A549 (cell line): Measurements from ENCODE around the gene COMMD4. TPM values are rescaled to one million over a fixed set of nuclear protein-coding genes. Genes with fewer than 3 reads are reported as not detected.
"Not testable (repeated sequence)": the region's sequence is repeated elsewhere in the genome, so short reads cannot be mapped to it uniquely, and the experiment has no call there.

Experiments used
- ATAC-seq, 2 experiments: fragments of 200-7000 bp in 1 of 2; fragments of >200 bp in 1 of 2; cut with Nextera tagmentation in 1 of 2; cut with Tn5 transposase in 1 of 2; 3 replicates each; pipeline versions ENCODE4 v1.8.0 to v1.9.1; 2018 to 2020; ENCODE audit warnings: mild to moderate bottlenecking in 1 of 2, moderate library complexity in 1 of 2
- CTCF ChIA-PET: fragments of 300-600 bp; sonication (Branson Sonifier 250); formaldehyde crosslinking; extraction: SDS; loops from one replicate; lab custom pipeline; 2021; ENCODE audit warnings: antibody characterized with exemption, inconsistent platforms; lab: Yijun Ruan, JAX
- POLR2A ChIA-PET: fragments of 350-600 bp; formaldehyde crosslinking; extraction: SDS; loops from one replicate; lab custom pipeline; 2021; ENCODE audit warnings: antibody characterized with exemption, inconsistent platforms; lab: Yijun Ruan, JAX
- DNase-seq, 2 experiments: peaks; one replicate each; pipeline versions ENCODE4 v3.0.0 to v3.0.0-alpha.2; 2011 to 2016; ENCODE audit warnings: low read depth in 1 of 2, low spot score in 1 of 2
- FAIRE-seq: peaks from 2 replicates; lab custom pipeline; 2011; peaks lifted over from hg19 to GRCh38; lab: Jason Lieb, UNC
- H3K27ac ChIP-seq, 2 experiments: fragments of >200 bp; sonication (Bioruptor Twin); formaldehyde crosslinking; 3 replicates each; pipeline ENCODE4 v1.5.1; 2016 to 2017
- H3K4me1 ChIP-seq: fragments of >200 bp; sonication (Bioruptor Twin); formaldehyde crosslinking; 3 replicates; pipeline ENCODE4 v1.6.1; 2016
- H3K4me2 ChIP-seq: fragments of >200 bp; sonication (Bioruptor Twin); formaldehyde crosslinking; 3 replicates; pipeline ENCODE4 v1.6.1; 2016
- H3K4me3 ChIP-seq: fragments of >200 bp; sonication (Bioruptor Twin); formaldehyde crosslinking; 3 replicates; pipeline ENCODE4 v1.5.1; 2016
- H3K9me3 ChIP-seq: fragments of >200 bp; sonication (Bioruptor Twin); formaldehyde crosslinking; 3 replicates; pipeline ENCODE4 v1.6.1; 2016
- CBX8 ChIP-seq: fragments of 200-600 bp; sonication (generic); IDR thresholded peaks from 2 replicates; pipeline ENCODE4 v1.6.1; 2016
- CHD2 ChIP-seq: fragments of 150-350 bp; IDR thresholded peaks from 2 replicates; pipeline ENCODE4 v1.6.1; 2014; ENCODE audit warnings: low read length; ENCODE audit not compliant: partially characterized antibody
- EHMT2 ChIP-seq: fragments of 200-600 bp; sonication (generic); IDR thresholded peaks from 2 replicates; pipeline ENCODE4 v1.6.1; 2016; ENCODE audit warnings: antibody characterized with exemption, low read depth, mild to moderate bottlenecking, moderate library complexity
- FOSB ChIP-seq: fragments of 250-450 bp; sonication (Bioruptor Pico); IDR thresholded peaks from 2 replicates; pipeline ENCODE4 v1.5.0; 2020; ENCODE audit warnings: mild to moderate bottlenecking, moderate library complexity
- FOXS1 ChIP-seq: fragments of 250-450 bp; sonication (Bioruptor Pico); IDR thresholded peaks from 2 replicates; pipeline ENCODE4 v1.5.0; 2020; ENCODE audit warnings: mild to moderate bottlenecking, moderate library complexity
- MAFK ChIP-seq: fragments of 450-650 bp; IDR thresholded peaks from 2 replicates; pipeline ENCODE4 v1.6.1; 2014; ENCODE audit not compliant: partially characterized antibody
- NPAS2 ChIP-seq: fragments of 250-450 bp; sonication (Bioruptor Pico); IDR thresholded peaks from 2 replicates; pipeline ENCODE4 v1.8.0; 2022; ENCODE audit warnings: mild to moderate bottlenecking, moderate library complexity, borderline replicate concordance
- POLR2A ChIP-seq: IDR thresholded peaks from 2 replicates; pipeline ENCODE4 v1.6.1; 2012; ENCODE audit warnings: mild to moderate bottlenecking, low read length
- POLR2AphosphoS2 ChIP-seq: conservative IDR thresholded peaks from 2 replicates; pipeline ENCODE4 v1.6.1; 2012; ENCODE audit warnings: low read length, improper control_type of control experiment, inconsistent platforms
- RARB ChIP-seq: fragments of 250-450 bp; sonication (Bioruptor Pico); IDR thresholded peaks from 2 replicates; pipeline ENCODE4 v1.8.0; 2021; ENCODE audit warnings: mild to moderate bottlenecking, moderate library complexity
- TFCP2L1 ChIP-seq: fragments of 250-450 bp; sonication (Bioruptor Pico); IDR thresholded peaks from 2 replicates; pipeline ENCODE4 v1.5.0; 2021; ENCODE audit warnings: mild to moderate bottlenecking
- ZNF302 ChIP-seq: fragments of 250-450 bp; sonication (Bioruptor Pico); IDR thresholded peaks from 2 replicates; pipeline ENCODE4 v1.9.0; 2021; ENCODE audit warnings: inconsistent platforms, mild to moderate bottlenecking, moderate library complexity
- WGBS: methylation state at CpG from one replicate; pipeline ENCODE4 v1.1.6; 2017; ENCODE audit errors: missing lambda C conversion rate; 5-methylcytosine and 5-hydroxymethylcytosine counted together
- polyA plus RNA-seq, 4 experiments: library from polyadenylated mRNA; depleted of rRNA in 3 of 4; stranded (reverse); fragments of >200 nt; fragmentation: RNase III in 1 of 4; extraction: RNeasy Plus Mini Kit Qiagen cat#74134 plus additional on column Dnase treatment in 1 of 4; gene quantifications; 2 replicates in 3 of 4; 3 replicates in 1 of 4; pipeline ENCODE4 v1.2.3, GENCODE V29; 2011 to 2017
- TF ChIP-seq, protein P1 (sequence below): fragments of >200 bp; sonication (Bioruptor Twin); formaldehyde crosslinking; IDR thresholded peaks from 2 replicates; pipeline ENCODE4 v1.6.1; 2016
- TF ChIP-seq, protein P2 (sequence below): fragments of 450-650 bp; IDR thresholded peaks from 2 replicates; pipeline ENCODE4 v1.6.1; 2014; ENCODE audit warnings: antibody characterized with exemption
- TF ChIP-seq, protein P3 (sequence below): fragments of >200 bp; sonication (Bioruptor Twin); formaldehyde crosslinking; IDR thresholded peaks from 3 replicates; pipeline ENCODE4 v1.5.1; 2016
- TF ChIP-seq, protein P4 (sequence below): fragments of 250-450 bp; sonication (Bioruptor Pico); IDR thresholded peaks from 2 replicates; pipeline ENCODE4 v1.5.0; 2020; ENCODE audit warnings: low read depth, mild to moderate bottlenecking, moderate library complexity
- TF ChIP-seq, protein P5 (sequence below): IDR thresholded peaks from 2 replicates; pipeline ENCODE4 v1.6.1; 2012; ENCODE audit warnings: low read depth, borderline replicate concordance

Gene COMMD4
- polyA plus RNA-seq, 2 of the 4 experiments (the other 2 are of a cell fraction): 88.0 to 220 TPM

DNA sequence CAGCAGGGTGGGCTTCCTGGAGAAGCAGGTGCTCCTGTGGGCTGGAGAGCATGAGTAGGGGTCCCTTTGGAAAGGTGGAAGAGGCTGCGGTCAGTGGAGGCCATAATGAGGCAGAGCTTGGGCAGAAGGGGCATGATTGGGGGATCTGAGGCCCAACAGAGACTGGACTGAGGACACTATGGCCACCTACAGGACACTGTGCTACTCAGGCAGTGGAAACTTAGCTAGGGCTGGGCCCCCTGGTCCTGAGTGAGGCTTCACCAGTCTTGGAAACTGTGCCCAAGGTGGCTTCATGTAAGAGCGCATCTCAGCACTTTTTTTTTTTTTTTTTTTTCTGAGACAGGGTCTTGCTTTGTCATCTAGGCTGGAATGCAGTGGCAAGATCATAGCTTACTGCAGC lies 6.3 kb upstream of the COMMD4 start:
- Histone ChIP-seq H3K4me3 (no peak overlapping the region), H3K27ac (no peak overlapping the region), H3K4me1 (no peaks in the 10 kb centered on the region), H3K4me2 (no peak overlapping the region), H3K9me3 (no peaks in the 10 kb centered on the region)
- ChIA-PET POLR2A (interaction anchor here (0.5 kb wide), 1 partner anchor 219 kb away, joined by 3 read pairs; no protein-coding TSS in a partner anchor), CTCF (interaction anchor here (0.6 to 2.6 kb wide), 4 partner anchors 8 to 38 kb away, joined by 3 to 10 read pairs (median 6); no protein-coding TSS in a partner anchor)
- WGBS: 94% methylated on average over 2 of the region's 2 CpGs
- ATAC-seq (peak; percentile 72 to 76; a peak in 5 of 6 replicates), DNase-seq (no peak), FAIRE-seq (no peak)
- TF ChIP-seq, protein P1, sequence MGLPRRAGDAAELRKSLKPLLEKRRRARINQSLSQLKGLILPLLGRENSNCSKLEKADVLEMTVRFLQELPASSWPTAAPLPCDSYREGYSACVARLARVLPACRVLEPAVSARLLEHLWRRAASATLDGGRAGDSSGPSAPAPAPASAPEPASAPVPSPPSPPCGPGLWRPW: no peak
- no peak for TF ChIP-seq TFCP2L1 (CRISPR knock-in tag)
- no peak for TF ChIP-seq CBX8
- TF ChIP-seq POLR2A: no peak
- TF ChIP-seq, protein P2, sequence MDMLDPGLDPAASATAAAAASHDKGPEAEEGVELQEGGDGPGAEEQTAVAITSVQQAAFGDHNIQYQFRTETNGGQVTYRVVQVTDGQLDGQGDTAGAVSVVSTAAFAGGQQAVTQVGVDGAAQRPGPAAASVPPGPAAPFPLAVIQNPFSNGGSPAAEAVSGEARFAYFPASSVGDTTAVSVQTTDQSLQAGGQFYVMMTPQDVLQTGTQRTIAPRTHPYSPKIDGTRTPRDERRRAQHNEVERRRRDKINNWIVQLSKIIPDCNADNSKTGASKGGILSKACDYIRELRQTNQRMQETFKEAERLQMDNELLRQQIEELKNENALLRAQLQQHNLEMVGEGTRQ: no peak
- no peak for TF ChIP-seq EHMT2
- TF ChIP-seq FOSB (CRISPR knock-in tag): no peak
- TF ChIP-seq FOXS1: no peak
- TF ChIP-seq RARB: no peak
- no peak for TF ChIP-seq POLR2AphosphoS2
- TF ChIP-seq MAFK: no peak

DNA sequence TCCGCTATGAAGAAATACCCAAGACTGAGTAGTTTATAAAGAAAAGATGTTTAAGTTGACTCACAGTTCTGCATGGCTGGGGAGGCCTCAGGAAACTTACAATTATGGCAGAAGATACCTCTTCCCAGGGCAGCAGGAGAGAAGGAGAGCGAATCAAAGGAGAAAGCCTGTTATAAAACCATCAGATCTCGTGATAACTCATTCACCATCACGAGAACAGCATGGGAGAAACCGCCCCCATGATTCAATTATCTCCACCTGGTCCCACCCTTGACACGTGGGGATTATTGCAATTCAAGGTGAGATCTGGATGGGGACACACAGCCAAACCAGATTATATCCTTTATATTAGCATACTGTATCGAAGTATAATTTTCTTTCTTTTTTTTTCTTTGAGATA lies 3.8 kb upstream of the COMMD4 start:
- H3K9me3 ChIP-seq, H3K4me3 ChIP-seq, DNase-seq, ATAC-seq, POLR2A ChIA-PET, H3K4me2 ChIP-seq, FAIRE-seq, H3K27ac ChIP-seq: not testable (repeated sequence)
- TF ChIP-seq CHD2: peak; percentile 46
- CTCF ChIA-PET: interaction anchor here (0.6 kb wide), 1 partner anchor 35 kb away, joined by 3 read pairs; no protein-coding TSS in a partner anchor
- peaks cover 10% of the 10 kb centered on the region; the same call in 2 of the 3 replicates for H3K4me1 ChIP-seq
- 41% methylated on average over 7 of the region's 7 CpGs for WGBS

DNA sequence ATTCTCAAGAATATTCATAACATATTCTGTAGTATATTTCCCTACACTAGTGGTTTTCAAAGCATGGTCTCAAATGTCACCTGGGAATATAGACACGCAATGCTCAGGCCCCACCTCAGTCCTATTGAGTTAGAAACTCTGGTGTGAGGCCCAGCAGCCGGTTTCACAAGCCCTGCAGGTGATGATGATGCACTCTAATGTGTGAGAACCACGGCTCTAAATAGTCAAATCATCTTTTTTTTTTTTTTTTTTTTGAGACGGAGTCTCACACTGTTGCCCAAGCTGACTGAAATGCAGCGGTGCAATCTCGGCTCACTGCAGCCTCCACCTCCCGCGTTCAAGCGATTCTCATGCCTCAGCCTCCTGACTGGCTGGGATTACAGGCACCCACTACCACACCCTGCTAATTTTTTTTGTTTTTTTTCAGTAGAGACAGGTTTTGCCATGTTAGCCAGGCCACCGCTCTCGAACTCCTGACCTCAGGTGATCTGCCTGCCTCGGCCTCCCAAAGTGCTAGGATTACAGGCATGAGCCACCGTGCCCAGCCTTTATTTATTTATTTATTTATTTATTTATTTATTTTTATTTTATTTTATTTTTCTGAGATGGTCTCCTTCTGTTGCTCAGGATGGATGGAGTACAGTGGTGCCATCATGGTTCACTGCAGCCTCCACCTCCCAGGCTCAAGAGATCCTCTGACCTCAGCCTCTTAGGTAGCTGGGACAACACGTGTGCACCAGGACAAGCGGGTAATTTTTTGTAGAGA lies 2.0 kb upstream of the COMMD4 start:
- 85% methylated on average over 15 of the region's 15 CpGs for WGBS
- CTCF ChIA-PET: interaction anchor here (2.0 kb wide), 1 partner anchor 34 kb away, joined by 10 read pairs; the partner anchor contains the start of gene MAN2C1

DNA sequence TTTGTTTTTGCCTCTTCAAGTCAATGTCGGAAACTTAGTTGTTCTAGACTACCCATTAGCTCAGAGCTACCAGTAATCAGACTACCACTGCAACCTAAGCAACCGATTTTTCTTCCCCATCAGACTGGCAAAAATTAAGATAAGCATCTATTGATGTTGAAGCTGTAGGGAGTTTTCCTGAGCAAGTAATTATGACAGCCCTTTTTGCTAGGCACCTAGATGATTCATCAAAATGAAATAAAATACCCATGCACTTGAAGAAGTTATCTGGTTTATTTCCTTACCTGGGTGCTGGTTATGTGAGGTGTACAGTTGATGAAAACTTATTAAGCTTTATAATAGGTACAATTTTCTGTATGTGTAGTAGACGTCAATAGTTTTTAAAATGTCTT lies 554 bp upstream of the COMMD4 start:
- WGBS: 61% methylated on average over 3 of the region's 3 CpGs
- peak overlapping the region; percentile 60 for H3K4me3 ChIP-seq
- ChIA-PET POLR2A (interaction anchor here (1.1 to 1.2 kb wide), 2 partner anchors 13 to 33 kb away, joined by 3 read pairs; no protein-coding TSS in a partner anchor), CTCF (interaction anchor here (0.8 to 2.0 kb wide), 2 partner anchors 14 to 33 kb away, joined by 3 to 10 read pairs; partner anchors contain the start of gene MAN2C1)
- H3K4me2 ChIP-seq: peak overlapping the region; percentile 85
- H3K4me1 ChIP-seq: peaks cover 11% of the 10 kb centered on the region; the same call in 2 of the 3 replicates
- DNase-seq (no peak), FAIRE-seq (no peak), ATAC-seq (no peak)
- no peak for TF ChIP-seq ZNF302 (CRISPR knock-in tag)
- TF ChIP-seq, protein P3, sequence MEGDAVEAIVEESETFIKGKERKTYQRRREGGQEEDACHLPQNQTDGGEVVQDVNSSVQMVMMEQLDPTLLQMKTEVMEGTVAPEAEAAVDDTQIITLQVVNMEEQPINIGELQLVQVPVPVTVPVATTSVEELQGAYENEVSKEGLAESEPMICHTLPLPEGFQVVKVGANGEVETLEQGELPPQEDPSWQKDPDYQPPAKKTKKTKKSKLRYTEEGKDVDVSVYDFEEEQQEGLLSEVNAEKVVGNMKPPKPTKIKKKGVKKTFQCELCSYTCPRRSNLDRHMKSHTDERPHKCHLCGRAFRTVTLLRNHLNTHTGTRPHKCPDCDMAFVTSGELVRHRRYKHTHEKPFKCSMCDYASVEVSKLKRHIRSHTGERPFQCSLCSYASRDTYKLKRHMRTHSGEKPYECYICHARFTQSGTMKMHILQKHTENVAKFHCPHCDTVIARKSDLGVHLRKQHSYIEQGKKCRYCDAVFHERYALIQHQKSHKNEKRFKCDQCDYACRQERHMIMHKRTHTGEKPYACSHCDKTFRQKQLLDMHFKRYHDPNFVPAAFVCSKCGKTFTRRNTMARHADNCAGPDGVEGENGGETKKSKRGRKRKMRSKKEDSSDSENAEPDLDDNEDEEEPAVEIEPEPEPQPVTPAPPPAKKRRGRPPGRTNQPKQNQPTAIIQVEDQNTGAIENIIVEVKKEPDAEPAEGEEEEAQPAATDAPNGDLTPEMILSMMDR: no peak
- TF ChIP-seq NPAS2 (CRISPR knock-in tag): no peak
- TF ChIP-seq, protein P4, sequence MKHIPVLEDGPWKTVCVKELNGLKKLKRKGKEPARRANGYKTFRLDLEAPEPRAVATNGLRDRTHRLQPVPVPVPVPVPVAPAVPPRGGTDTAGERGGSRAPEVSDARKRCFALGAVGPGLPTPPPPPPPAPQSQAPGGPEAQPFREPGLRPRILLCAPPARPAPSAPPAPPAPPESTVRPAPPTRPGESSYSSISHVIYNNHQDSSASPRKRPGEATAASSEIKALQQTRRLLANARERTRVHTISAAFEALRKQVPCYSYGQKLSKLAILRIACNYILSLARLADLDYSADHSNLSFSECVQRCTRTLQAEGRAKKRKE (CRISPR knock-in tag): no peak
- TF ChIP-seq POLR2A: no peak
- TF ChIP-seq, protein P5, sequence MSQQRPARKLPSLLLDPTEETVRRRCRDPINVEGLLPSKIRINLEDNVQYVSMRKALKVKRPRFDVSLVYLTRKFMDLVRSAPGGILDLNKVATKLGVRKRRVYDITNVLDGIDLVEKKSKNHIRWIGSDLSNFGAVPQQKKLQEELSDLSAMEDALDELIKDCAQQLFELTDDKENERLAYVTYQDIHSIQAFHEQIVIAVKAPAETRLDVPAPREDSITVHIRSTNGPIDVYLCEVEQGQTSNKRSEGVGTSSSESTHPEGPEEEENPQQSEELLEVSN: no peak
- peak overlapping the region; percentile 72 to 91 for H3K27ac ChIP-seq
- no peaks in the 10 kb centered on the region for H3K9me3 ChIP-seq

More for the DNA sequence above, 2.0 kb upstream of the COMMD4 start:
- peaks cover 11% of the 10 kb centered on the region; the same call in 2 of the 3 replicates for H3K4me1 ChIP-seq
- H3K4me2 ChIP-seq, H3K27ac ChIP-seq, POLR2A ChIA-PET, FAIRE-seq, H3K4me3 ChIP-seq, H3K9me3 ChIP-seq, ATAC-seq, DNase-seq: not testable (repeated sequence)
